GM10847 (cell line): Measurements from ENCODE around the gene PIN1.

Experiments used
- POLR2A ChIP-seq: IDR thresholded peaks from 2 replicates; pipeline ENCODE4 v1.6.1; 2011; ENCODE audit not compliant: insufficient read length; ENCODE audit errors: extremely low read depth

PIN1 gene

DNA sequence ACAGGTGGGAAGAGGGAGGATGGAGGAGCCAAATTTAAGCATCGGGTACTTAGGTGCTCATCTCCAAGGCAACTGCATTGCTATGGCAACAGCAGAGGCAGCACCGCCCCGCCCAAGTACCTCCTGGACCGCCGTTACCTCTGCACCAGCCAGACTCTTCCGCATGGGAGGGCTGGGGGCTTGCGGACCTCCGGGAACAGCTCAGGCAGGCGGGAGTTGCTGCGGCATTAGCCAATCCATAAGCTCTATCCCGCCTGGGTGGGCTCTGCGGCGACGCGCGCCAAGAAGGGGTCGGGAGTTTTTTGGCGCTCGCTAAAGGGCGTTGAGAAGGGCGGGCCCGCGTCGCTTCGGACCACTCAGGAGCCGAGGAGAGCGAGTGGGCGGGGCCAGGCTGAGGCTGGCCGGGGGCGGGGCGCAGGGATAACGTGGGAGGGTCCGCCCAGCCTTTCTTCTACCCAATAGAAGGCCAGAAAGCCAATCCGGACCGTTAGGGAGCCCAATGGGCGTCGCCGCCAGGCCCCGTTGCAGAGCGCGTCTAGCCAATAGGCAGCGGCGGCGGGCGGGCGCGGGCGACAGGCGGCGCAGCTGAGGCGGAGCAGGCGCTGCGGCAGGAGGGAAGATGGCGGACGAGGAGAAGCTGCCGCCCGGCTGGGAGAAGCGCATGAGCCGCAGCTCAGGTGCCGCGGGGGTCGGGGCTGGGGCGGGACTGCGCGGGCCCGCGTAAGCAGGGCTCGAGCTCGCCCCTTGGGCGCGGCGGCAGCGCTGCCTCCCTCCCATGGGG is at the start of gene PIN1:
PIN1 (plus strand) TSS at position 593 of the 781 bp plus-strand sequence; CDS start at position 620, 27 bp downstream.
- peak; percentile 75 for TF ChIP-seq POLR2A

DNA sequence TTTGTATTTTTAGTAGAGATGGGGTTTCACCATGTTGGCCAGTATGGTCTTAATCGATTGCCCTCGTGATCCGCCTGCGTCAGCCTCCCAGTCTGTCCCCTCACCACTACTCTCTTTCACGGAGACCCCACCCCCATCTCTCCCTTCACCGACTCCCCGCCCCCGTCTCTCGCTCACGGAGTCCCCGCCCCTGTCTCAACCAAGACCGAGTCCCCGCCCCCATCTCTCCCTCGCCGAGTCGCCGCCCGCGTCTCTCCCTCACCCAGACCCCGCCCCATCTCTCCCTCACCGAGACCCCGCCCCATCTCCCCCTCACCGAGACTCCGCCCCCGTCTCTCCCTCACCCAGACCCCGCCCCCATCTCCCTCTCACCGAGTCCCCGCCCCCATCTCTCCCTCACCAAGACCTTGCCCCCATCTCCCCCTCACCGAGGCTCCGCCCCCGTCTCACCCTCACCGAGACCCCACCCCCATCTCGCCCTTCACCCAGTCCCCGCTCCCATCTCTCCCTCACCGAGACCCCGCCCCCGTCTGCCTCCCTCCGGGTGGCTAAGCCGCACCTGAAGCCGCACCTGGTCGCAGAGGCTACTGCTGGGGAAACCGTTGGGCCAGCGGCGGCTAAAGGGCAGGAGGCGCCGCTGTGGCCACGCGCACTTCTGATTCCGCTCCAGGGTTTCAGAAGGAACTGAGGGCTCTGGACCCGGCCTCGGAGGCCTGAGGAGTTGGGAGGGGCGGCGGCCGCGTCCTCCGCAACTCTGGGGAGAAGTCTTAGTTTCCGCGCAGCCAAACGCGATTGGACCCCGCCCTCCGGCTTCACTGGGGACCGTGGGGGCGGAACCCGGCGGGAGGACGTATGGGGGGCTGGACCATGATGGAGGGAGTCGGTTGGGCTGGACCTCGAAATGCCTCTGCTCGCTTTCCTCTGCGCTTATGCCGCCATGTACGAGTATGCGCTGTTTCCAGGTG is 49.5 kb upstream of the PIN1 start:
- TF ChIP-seq POLR2A = peak; percentile 41

DNA sequence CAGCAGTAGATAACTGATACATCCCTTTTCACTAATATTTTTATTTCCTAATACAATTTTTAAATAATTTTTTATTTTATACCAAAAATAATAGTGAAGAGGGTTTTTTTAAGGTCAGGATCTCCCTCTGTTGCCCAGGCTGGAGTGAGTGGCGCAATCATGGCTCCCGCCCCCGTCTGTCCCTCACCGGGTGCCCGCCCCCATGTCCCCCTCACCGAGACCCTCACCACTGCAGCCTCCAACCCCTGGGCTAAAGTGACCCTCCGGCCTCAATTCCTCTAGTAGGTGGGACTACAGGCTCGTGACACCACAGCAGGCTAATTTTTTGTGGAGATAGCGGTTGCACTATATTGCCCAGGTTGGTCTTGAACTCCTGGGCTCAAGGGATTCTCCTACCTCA is 48.8 kb upstream of the PIN1 start:
- TF ChIP-seq POLR2A = no peak

DNA sequence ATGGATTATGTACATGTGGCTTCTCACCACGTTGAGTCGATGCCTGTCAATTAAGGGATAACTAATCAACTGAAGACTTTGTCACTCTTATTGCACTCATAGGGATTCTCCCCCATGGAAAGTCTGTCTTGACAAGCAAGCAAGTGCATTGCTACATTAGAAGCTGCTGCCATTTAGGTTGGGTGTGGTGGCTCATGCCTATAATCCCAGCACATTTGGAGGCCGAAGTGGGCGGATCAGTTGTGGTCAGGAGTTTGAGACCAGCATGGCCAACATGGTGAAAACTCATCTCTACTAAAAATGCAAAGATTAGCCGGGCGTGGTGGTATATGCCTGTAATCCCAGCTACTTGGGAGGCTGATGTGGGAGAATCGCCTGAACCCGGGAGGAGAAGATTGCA is 48.3 kb upstream of the PIN1 start:
- TF ChIP-seq POLR2A = no peak

DNA sequence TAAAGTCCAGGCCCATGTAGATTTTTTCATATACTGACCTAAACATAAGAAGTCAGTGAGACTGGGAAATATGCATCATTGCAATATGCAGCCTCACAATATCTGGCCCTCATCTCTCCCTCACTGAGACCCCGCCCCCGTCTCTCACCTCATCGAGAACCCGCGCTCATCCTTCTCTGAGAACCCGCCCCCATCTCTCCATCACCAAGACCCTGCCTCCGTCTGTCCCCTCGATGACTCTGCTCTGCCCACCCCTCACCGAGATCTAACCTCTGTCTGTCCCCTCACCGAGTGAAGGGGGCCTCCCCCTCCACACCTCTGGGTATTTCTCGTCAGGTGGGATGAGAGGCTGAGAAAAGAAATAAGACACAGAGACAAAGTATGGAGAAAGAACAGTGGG is 46.1 kb upstream of the PIN1 start:
- TF ChIP-seq POLR2A = no peak

DNA sequence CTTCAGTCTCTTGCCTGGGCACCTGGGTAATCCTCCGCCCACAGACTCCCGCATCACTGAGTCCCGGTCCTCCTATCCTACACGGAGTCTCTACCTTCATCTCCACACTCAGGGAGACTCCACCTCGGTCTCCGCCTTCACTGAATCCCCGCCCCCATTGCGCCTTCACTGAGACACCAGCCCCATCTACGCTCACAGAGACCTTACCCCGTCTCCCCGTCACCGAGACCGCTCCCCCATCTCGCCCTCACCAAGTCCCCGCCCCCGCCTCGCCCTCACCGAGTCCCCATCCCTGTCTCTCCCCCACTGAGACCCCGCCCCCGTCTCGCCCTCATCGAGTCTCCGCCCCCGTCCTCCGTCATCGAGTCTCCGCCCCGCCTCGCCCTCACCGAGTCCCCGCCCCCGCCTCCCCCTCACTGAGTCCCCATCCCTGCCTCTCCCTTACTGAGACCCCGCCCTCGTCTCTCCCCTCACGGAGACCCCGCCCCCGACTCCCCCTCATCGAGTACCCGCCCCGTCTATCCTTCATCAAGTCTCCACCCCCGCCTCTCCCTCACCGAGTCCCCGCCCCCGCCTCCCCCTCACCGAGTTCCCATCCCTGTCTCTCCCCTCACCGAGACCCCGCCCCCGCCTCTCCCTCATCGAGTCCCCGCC is 43.4 kb upstream of the PIN1 start:
- no peak for TF ChIP-seq POLR2A

DNA sequence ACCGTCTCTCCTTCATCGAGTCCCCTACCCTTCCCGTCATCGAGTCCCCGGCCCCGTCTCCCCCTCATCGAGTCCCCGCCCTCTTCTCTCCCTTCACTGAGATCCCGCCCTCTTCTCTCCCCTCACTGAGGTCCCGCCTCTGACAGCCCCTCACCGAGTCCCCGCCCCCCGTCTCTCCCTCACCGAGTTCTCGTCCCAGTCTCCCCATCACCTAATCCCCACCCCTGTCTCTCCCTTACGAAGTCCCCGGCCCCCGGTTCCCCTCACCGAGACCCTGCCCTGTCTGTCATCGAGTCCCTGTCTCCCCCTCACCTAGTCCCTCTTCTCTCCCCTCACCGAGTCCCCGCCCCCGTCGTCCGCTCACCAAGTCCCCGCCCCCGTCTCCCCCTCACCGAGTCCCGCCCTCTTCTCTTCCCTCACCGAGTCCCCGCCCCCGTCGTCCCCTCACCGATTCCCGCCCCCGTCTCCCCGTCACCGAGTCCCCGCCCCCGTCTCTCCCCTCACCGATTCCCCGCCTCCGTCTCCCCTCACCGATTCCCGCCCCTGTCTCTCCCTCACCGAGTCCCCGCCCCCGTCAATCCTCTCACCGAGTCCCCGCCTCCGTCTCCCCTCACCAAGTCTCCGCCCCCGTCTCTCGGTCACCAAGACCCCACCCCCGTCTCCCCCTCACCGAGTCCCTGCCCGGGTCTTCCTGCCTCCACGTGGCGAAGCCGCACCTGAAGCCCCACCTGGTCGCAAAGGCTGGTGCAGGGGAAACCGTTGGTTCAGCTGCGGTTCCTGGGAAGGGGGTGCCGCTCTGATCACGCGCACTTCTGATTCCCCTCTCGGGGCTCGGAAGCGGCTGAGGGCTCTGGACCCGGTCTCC is 42.7 kb upstream of the PIN1 start:
- TF ChIP-seq POLR2A = no peak

DNA sequence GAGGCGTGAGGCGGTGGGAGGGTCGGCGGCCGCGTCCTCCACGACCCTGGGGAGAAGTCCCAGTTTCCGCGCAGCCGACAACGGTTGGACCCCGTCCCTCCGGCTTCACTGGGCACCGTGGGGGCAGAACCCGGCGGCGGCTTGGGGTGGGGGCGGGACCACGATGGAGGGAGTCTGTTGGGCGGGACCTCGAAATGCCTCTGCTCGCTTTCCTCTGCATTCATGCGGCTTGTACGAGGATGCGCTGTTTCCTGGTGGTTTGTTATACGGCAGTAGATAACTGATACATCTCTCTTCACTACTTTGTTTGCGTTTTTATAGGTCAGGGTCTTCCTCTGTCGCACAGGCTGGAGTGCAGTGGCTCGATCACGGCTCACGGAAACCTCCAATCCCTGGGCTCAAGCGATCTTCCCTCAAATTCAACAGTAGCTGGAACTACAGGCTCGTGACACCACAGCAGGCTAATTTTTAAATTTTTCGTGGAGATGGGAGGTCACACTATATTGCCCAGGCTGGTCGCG is 42.0 kb upstream of the PIN1 start:
- TF ChIP-seq POLR2A = no peak

DNA sequence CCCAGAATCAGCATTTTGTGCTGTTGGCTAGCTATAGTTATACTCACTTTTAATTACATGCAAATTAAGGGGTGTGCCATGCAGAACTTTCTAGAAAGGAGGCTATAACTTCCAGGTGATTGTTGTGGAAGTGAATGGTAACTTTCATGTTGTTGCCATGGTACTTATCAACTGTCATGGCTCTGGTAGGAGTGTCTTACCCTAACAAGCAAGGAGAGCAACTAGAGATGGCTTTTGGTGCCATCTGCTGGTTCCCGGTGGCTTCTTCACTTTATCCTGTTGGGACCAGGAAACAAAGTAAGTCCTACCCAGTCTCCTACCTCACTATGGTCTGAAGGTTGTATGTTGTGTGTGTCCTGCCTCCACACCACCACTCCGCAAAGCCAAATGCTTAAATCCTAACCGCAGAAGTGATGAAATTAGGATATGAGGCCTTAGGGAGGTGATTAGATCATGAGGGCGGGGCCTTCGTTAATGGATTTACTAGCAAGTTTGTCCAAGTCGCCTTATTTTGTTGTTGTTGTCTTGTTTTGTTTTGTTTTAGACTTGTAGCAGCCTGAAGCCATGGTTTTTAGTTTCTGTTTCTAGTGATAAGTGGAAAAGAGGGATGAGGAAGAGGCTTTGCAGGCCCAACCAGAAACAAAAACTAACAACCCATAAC is 38.9 kb upstream of the PIN1 start:
- no peak for TF ChIP-seq POLR2A

DNA sequence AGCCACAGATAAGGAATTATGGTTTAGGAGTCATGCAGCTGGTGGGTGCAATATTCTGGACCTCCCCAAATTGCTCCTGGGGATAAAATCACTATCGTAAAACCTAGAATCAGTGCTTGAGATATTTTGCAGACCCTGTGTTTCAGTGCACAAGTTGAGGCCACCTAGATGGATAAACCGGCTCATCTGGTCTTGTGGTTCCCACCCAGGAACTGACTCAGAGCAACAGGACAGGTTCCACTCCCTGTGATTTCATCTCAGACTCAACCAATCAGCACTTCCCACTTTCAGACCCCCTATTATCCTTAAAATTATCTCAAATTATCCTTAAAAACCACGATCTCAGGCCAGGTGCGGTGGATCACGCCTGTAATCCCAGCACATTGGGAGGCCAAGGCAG is 37.2 kb upstream of the PIN1 start:
- TF ChIP-seq POLR2A = no peak

DNA sequence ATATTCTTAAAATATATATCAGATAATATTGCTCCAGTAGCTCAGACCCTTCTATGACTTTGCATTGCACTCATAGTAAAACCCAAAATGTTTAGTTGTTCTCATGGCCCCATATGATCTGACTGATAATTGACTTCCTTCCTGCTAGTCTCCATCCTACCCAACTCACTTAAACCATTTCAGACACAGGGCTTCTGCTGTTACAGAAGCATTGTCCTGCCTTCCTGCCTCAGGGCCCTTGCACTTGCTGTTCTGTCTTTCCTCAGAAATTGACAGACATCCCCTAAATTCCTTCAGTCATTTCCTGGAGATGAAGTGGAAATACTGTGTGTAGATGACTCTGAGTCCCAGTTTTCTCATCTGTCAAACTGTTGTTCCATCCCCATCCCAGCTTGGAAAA is 36.0 kb upstream of the PIN1 start:
- no peak for TF ChIP-seq POLR2A

DNA sequence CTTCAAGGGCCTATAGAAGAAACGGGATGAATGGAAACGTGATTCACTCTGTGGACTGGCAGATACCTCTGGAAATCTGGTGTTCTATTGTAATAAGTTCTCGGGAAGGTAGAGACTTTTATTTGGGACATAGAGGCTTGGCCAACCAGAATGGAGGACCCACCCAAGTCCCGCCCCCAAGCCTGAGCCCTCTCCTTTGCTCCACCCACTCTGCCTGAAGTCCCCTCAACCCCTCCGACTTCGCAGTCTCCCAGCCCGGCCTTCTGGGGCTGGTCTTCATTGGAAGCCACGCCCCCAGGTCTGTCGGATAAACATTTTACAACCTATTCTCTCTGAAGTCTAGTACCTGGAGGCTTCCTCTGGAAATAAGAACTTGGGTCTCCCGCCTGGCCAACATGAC is 33.1 kb upstream of the PIN1 start:
- no peak for TF ChIP-seq POLR2A

DNA sequence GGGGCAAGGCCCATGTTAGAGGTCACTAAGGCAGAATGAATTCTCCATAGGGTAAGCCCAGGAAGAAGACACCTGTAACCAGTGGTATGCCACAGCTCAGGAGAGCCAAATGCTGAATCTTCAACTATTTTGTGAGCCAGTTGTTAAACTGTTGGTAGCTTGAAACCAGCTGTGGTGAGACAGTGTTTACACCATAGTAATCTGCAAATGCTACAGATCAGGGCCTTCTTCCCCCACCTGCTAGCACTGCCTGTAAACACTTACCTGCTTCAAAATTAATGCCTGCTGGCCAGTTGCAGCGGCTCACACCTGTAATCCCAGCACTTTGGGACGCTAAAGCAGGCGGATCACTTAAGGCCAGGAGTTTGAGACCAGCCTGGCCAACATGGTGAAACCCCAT is 28.3 kb upstream of the PIN1 start:
- TF ChIP-seq POLR2A = no peak
